ENCODE data around the gene KIF13A. TPM values are rescaled to one million over a fixed set of nuclear protein-coding genes. Genes with fewer than 3 reads are reported as not detected.

KIF13A gene
- total and polyA plus RNA-seq, 2 donors (not counting 3 experiments of a cell fraction or from before 2014, with no cell fraction given) = 24.9 to 65.8 TPM

- peaks cover 41% of the 10 kb centered on the region for H3K79me2 ChIP-seq (ENCODE audit: control insufficient read depth, insufficient read depth, low read length)
- H3K4me3 ChIP-seq (replicated peaks in 1 of 3; ENCODE audit: insufficient read depth in 1 of 3, low read depth in 1 of 3, low read length in 3 of 3) = no peak overlapping the region
- no peaks in the 10 kb centered on the region for H4K20me1 ChIP-seq (replicated peaks; ENCODE audit: control insufficient read depth, extremely low read depth, insufficient read depth, low read length)
- H3K27me3 ChIP-seq (ENCODE audit: control insufficient read depth in 2 of 2, insufficient read depth in 2 of 2, low read length in 2 of 2) = no peaks in the 10 kb centered on the region
- no peaks in the 10 kb centered on the region for H3K9me1 ChIP-seq (replicated peaks; ENCODE audit: control insufficient read depth, extremely low read depth, insufficient read depth, low read length)
- ChIA-PET POLR2A (interaction anchor here (0.6 to 0.7 kb wide), 2 partner anchors 46 to 113 kb away, joined by 3 to 10 read pairs; no protein-coding TSS in a partner anchor), CTCF (interaction anchor here (0.5 to 1.3 kb wide), 5 partner anchors 34 to 113 kb away, joined by 3 to 4 read pairs (median 3); partner anchors contain the start of gene KIF13A)
- TF ChIP-seq FOS (IDR thresholded peaks at IDR 0.05; ENCODE audit: borderline replicate concordance, insufficient read depth, low read length) (peak; percentile 9), MAX (IDR thresholded peaks at IDR 0.05; ENCODE audit: insufficient read depth, insufficient read length) (no peak), POLR2AphosphoS5 (IDR thresholded peaks at IDR 0.05; ENCODE audit: insufficient read depth, low read depth, low read length) (peak; percentile 45), POLR2A (IDR thresholded peaks at IDR 0.05; ENCODE audit: low read depth, low read length) (peak; percentile 54), EZH2 (IDR thresholded peaks at IDR 0.05; ENCODE audit: borderline replicate concordance, low read depth, low read length, severe bottlenecking) (no peak), JUN (IDR thresholded peaks at IDR 0.05; ENCODE audit: borderline replicate concordance, insufficient read depth, insufficient read length, low read depth) (peak; percentile 92), GATA2 (IDR thresholded peaks at IDR 0.05; ENCODE audit: insufficient read depth, insufficient read length, low read depth, low read length) (peak; percentile 44), MYC (IDR thresholded peaks at IDR 0.05; ENCODE audit: low read depth, low read length) (no peak), CTCF (IDR thresholded peaks at IDR 0.05; ENCODE audit: extremely low read depth in 1 of 2, insufficient read depth in 1 of 2, low read depth in 1 of 2, low read length in 2 of 2) (no peak)
- intact Hi-C loops (cut with micrococcal nuclease) = loop anchor here (1.0 to 5.0 kb wide), 8 partner anchors 56 to 438 kb away; partner anchors contain the start of gene NHLRC1
- H3K4me1 ChIP-seq (ENCODE audit: control insufficient read depth, extremely low read depth, insufficient read depth, low read length) = peaks cover 50% of the 10 kb centered on the region
- BruUV-seq (replicated peaks) = TSS peak; percentile 74
- H3K36me3 ChIP-seq (ENCODE audit: control insufficient read depth in 2 of 2, extremely low read depth in 1 of 2, insufficient read depth in 2 of 2, low read length in 2 of 2) = no peaks in the 10 kb centered on the region
- peak overlapping the region; percentile 85 for H3K9ac ChIP-seq (replicated peaks; ENCODE audit: extremely low read depth, insufficient read depth, low read length)
- no peaks in the 10 kb centered on the region for H3K9me3 ChIP-seq (replicated peaks; ENCODE audit: control insufficient read depth, insufficient read depth, low read length)
- peak overlapping the region; percentile 96 for H3K27ac ChIP-seq (ENCODE audit: insufficient read depth, low read depth, low read length)
- DNase-seq (ENCODE audit: low read depth, low spot score) = peak; percentile 92
- peak overlapping the region; percentile 78 for H3K4me2 ChIP-seq (ENCODE audit: insufficient read depth, low read length)
- H2AFZ ChIP-seq (ENCODE audit: low read depth, low read length) = peak overlapping the region; percentile 11
- dilution Hi-C loops (cut with MboI; ENCODE audit: extremely low pct_ligation_motif_present, low sequenced_read_pairs) = no loop called here
- peak; percentile 82 for FAIRE-seq
These were observed 57.0 kb downstream of the KIF13A start for GRCh38 chr6:17930321-17930993.

Data from endothelial cell of umbilical vein (primary cell).